Measurements from ENCODE around the gene NCKAP1.

- TF ChIP-seq CTCF (conservative IDR thresholded peaks at IDR 0.05; ENCODE audit: low read depth, low read length) (no peak), EZH2 (IDR thresholded peaks at IDR 0.05; ENCODE audit: low read length, unreplicated experiment) (no peak)
Observed at GRCh38 chr2:182911813-182912517, 126.3 kb downstream of the NCKAP1 start.
